ENCODE data around the gene CISD3.

DNA sequence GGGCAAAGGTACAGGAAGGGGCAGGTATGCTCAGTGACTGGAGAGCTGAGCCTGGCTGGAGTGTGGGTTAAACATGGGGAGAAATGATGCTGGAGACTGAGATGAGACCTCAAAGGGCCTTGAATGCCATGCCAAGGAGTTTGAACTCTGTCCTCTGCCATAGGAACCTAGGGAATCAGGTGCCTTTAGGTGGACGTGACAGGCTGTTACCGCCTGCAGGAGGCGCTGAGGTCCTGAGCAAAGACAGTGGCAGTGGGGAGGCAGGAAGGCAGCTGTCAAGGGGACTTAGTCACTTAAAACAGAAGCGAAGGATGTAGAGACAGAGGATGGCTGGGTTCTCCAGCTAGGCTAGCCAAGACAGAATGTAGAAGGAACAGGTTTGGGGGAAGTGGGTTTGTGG is 31.5 kb downstream of the CISD3 start:
- TF ChIP-seq YY1 (IDR thresholded peaks at IDR 0.05; ENCODE audit: insufficient read depth, insufficient read length) (no peak), SUZ12 (IDR thresholded peaks at IDR 0.05; ENCODE audit: extremely low read depth, insufficient read depth, insufficient read length) (no peak)

Measured in NT2/D1 (cell line).